HG03108 (cell line): ENCODE data around the gene ENPP5.

Source experiments
- ATAC-seq: cut with Tn5 transposase; IDR thresholded peaks from one replicate; pipeline ENCODE4 v1.9.1; 2021; ENCODE audit warnings: moderate library complexity; ENCODE audit not compliant: unreplicated experiment

Gene ENPP5

DNA sequence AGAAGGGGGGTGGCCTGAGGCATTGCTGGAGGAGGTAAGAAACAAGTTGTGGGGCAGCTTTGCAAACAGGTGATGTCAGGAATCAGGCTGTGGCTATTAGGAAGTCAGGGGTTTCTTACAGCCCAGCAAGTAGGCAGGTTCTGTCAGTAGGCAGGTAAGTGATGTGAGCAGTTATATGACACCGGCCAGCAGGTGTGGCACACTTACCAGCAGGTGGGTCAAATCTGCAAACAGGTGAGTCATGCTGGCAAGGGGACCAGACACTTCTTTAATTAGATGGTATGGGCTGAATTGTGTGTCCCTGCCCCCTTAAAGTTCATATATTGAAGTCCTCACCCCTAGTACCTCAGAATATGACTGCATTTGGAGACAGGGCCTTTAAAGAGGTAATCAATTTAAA, 57.4 kb downstream of the ENPP5 start:
- ATAC-seq = no peak
